SH-SY5Y (cell line): ENCODE measurements around the gene CTBP2.

ENCODE experiments used
- GATA2 ChIP-seq: IDR thresholded peaks from 2 replicates; pipeline ENCODE4 v1.6.1; 2011; ENCODE audit warnings: mild to moderate bottlenecking, low read depth, low read length
- GATA3 ChIP-seq: IDR thresholded peaks from 2 replicates; pipeline ENCODE4 v1.6.1; 2011; ENCODE audit warnings: low read depth, mild to moderate bottlenecking, low read length, moderate library complexity

GRCh38 chr10:124991835-124992234, 168.5 kb downstream of the CTBP2 start:
- TF ChIP-seq GATA2 (no peak), GATA3 (no peak)
